Activated effector memory CD4-positive, alpha-beta T cell treated with Interleukin-2 at 50 U/mL for 16 hours (primary cell): Measurements from ENCODE around the gene CUL9.

ENCODE experiments used
- DNase-seq: peaks from one replicate; pipeline ENCODE4 v3.0.0-alpha.2; 2020

CUL9 gene

DNA sequence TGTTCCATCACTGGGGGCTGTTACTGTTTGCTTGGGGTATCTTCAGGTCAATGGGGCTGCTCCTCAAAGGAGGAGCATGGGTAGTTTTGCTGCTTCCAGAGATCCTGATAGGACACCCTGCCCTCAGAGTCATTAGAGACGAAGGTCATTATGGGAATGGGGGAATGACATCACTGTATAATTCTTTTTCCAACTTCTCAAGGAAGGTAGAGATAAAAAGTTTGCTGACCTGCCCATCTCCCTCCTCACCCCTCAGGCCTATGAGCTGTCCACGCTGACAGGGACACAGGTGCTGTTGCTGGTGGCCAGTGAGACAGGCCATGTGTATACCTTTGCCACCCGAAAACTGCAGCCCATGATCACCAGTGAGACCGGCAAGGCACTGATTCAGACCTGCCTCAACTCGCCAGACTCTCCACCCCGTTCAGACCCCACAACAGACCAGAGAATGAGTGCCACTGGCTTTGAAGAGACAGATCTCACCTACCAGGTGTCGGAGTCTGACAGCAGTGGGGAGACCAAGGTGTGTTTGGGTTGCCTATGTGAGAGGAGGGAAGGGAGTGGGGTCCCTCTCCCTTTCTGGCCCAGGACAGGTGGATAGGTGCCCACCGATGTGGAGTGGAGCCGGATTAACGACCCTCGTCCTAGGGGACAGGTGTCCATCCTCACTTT lies 8.3 kb upstream of the CUL9 start:
- DNase-seq: no peak

DNA sequence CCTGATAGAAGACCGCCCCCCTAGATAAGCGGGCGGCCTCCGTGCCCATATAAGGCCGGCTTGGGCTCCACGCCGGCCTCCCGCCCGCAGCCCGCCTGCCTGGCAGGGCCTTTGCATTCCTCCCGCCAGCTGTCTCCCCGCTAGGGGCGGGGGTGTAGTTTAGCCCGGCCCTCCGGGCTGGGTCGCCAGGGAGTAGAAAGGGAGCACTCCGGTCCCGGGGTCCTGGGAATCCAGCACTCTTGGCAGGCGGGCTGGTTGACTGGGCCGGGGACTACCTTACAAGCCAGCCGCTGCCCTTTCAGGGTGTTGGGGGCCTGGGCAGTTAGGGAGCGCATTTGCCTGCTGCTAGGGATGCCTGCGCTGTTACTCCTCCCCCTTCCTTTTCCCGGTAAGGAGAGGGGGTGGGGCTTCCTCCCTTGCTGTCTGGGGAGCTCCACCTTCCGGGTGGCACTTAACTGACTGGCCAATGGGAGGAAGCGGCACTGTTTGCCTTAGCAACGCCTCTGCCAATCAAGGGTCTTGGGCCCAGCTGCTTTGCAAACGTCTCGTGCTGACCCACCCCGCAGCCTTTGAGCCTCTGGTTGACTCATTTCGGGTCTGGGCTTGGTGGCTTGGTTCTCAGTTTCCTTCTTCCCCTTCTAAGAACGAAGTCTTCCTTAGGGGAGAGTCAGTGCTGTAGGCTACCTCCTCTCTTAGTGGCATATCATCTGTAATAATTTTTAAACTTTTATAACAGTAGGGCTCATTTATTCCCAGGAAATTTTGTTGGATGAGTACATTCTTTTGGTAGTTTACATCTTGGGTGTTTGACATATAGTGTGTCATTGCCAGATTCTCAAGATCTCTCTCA lies 7.5 kb upstream of the CUL9 start:
- peak; percentile 90 for DNase-seq

GRCh38 chr6:43175676-43176422 lies 6.1 kb upstream of the CUL9 start:
- DNase-seq: no peak

DNA sequence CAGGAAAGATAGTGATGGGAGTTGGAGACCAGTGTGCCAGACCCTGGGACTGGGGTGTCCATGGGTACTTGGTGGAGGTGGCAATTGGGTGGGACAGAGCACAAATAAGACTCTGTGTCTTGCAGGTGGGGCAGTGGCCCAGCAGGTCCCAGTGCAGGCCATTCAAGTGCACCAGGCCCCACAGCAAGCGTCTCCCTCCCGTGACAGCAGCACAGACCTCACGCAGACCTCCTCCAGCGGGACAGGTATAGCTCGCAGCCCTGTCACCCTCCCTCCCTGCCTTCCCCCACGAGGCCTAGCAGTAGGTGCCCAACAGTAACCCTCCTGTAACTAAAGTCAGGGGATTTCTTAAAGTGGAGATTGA lies 5.6 kb upstream of the CUL9 start:
- DNase-seq: no peak

GRCh38 chr6:43178150-43178549 lies 3.8 kb upstream of the CUL9 start:
- no peak for DNase-seq

DNA sequence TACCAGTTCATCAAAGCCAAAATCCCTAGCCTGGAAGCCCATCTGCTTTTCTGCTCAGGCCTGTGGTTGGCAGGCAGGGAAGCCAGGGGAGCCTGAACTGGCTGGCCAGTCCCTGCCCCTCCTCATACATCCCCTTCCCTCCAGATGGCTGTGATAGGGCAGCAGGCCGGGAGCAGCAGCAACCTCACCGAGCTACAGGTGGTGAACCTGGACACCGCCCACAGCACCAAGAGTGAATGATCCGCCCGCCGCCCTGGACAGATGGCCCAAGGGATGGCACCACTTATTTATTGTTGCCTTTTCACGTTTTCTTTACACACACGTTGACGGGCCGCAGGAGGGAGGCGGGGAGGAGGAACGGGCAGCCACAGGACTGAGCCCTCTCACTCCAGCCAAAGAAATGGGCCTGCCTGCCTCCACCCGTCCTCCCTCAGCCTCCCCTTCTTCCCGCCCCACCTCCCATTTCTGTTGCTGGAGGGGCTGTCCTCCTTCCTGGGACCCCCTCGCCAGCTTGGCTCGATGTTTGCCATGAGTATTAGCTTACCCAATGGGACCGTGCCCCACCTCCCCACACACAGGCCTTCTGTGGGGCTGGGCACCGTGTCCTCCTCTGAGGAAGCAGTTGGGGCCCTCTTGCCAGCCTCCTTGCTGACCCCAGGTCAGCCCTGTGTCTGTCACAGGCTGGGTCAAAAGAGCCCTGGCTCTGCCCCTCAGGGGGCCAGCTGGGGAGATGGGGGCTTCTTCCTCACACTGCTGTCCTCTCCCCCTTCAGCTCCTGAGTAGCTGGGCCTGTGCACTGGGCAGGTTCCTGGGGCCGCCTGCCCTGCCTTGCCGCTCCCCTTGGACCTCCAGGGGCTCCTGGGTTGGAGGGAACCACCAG lies 2.8 kb upstream of the CUL9 start:
- no peak for DNase-seq

GRCh38 chr6:43180058-43180457 lies 1.9 kb upstream of the CUL9 start:
- DNase-seq: no peak

DNA sequence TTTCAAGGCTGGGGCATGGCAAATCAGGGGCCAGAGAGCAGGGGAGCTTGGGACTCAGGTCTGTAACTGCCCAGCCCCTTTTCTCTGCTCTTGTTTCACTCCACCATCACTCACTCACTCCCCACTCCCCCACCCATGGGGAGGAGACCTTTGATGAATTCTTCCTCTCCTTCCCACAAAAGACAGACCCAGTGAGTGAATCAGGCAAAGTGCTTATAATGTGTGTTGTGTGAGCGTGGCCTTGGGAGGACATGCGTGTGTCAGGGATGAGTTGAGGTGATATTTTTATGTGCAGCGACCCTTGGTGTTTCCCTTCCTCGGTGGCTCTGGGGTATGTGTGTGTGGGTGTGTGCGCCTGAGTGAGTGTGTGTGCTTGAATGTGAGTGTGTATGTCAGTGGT lies 1.0 kb upstream of the CUL9 start:
- DNase-seq: no peak

DNA sequence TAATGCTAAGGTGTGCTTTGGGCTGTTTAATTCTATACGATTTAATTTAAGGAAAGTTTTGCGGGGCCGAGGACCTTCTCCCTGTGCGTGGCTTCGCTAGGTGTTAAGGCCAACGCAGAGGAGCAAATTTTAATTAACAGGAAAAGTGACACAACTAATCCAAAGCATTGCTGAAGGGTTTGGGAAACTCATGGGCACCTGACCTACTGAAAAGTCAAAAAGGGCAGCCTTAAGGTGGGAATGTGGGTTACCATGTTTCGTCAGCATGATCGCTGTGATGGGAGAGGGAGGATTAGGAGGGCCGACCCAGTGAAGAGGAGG lies 415 bp upstream of the CUL9 start:
- DNase-seq: no peak

DNA sequence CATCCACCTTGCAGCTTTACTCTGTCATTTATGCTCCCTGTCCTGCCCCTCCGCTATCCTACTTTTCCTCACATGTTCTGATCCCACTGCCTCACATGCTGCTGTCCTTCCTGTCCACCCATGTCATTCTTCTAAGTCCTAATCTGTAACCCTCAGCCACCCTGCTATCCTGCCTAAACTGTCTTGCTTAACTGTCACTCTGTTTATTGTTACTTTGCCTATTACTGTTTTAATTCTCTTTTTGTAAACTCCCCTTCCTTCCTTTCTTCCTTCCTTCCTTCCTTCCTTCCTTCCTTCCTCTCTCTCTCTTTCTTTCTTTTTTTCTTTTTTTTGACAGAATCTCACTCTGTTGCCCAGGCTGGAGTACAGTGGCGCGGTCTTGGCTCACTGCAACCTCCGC lies 1.4 kb downstream of the CUL9 start:
- DNase-seq: no peak

- no peak for DNase-seq
These were observed 2.4 kb downstream of the CUL9 start for GRCh38 chr6:43184268-43184985.

- no peak for DNase-seq
These were observed 3.5 kb downstream of the CUL9 start for GRCh38 chr6:43185391-43185985.

DNA sequence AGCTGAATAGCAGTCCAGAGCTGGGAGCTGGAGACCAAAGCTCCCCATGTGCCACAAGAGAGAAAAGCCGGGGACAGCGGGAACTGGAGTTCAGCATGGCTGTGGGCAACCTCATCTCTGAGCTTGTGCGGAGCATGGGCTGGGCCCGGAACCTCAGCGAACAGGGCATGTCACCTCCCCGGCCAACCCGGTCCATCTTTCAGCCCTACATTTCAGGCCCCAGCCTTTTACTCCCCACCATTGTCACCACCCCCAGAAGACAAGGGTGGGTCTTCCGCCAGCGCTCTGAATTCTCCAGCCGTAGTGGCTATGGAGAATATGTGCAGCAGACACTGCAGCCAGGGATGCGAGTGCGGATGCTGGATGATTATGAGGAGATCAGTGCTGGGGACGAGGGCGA lies 4.0 kb downstream of the CUL9 start:
- DNase-seq: no peak

DNA sequence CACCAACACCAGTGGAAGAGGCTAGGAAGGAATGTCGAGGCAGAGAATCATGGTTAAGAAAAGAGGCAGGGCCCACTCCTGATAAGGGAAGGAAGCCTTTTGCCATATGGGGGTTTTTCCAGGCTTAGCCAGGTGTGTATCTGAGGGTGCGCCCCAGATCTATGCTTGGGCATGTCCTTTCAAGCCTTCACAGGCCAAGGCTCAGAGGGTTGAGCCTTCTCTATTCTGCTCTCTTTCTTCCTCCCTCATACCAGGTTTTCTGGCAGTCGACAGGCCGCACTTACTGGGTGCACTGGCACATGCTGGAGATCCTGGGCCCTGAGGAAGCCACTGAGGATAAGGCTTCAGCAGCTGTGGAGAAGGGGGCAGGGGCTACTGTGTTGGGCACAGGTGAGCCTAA lies 4.7 kb downstream of the CUL9 start:
- no peak for DNase-seq

DNA sequence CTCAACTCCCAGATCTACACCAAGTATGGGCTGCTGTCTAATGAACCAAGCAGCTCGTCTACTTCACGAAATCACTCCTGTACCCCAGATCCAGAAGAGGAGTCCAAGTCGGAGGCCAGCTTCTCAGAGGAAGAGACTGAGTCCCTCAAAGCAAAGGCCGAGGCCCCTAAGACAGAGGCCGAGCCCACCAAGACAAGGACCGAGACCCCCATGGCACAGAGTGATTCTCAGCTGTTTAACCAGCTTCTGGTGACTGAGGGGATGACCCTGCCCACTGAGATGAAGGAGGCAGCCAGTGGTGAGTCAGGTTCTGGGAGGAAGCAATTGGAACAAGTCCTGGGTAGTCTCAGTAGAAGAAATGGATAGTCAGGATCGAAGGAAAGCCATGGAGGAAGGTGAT lies 5.8 kb downstream of the CUL9 start:
- no peak for DNase-seq

- DNase-seq: no peak
These were observed 6.4 kb downstream of the CUL9 start for GRCh38 chr6:43188426-43188825.

DNA sequence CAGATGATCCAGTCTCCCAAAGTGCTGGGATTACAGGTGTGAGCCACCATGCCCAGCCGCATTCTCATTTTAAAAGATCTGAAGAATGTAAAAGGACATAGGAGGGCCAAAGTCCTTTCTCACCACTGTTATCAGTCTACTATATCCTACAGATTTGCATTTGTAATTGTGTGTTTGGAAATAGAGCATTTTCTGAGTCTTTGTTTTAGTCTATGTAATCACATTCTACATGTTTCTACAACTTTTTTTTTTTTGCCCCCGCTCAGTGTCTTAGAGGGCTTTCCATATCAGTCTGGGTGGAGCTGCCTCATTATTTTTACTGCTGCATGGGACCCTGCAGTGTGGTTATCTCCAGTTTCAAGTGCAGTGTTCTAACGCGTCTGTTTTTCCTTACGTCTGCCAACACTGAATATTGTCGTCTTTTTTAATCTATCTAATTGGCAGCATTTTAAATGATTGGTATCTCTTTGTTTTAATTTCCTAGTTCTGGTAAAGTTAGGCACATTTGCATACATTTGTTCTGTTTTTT lies 7.8 kb downstream of the CUL9 start:
- no peak for DNase-seq

DNA sequence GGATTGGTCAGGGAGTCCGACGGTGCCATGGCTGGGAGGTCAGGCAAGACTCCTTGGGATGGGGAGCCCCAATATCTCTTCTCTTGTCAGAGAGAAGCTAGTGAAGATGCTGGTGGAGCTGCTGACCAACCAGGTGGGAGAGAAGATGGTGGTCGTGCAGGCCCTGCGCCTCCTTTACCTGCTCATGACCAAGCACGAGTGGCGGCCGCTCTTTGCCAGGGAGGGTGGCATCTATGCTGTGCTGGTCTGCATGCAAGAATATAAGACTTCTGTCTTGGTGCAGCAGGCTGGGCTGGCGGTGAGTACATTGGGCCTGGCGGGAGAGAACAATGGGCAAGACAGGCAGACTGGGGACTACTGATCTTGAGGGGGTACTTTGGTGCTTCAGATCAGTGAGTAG lies 10.9 kb downstream of the CUL9 start:
- DNase-seq: no peak

DNA sequence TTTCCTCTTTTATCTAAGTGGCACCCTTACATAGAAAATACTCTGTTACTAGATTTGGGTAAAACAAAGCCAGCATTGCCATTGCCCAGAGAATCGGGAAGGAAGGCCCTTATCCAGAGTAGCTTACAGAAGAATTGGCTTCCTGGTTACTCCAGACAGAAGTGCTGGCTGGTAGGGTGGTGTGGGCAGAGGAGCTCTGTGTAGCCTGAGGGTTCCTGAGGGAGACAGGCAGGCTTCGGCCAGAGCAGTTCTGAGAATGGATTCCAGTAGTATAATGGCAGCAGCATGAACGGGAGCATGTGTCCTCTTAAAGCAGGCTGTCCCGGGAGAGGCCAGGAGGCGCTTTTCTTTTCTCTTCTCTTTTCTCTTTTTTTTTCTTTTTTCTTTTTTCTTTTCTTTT lies 11.9 kb downstream of the CUL9 start:
- DNase-seq: no peak

- no peak for DNase-seq
These were observed 14.3 kb downstream of the CUL9 start for GRCh38 chr6:43196337-43196736.

- no peak for DNase-seq
These were observed 17.9 kb downstream of the CUL9 start for GRCh38 chr6:43199912-43200311.

DNA sequence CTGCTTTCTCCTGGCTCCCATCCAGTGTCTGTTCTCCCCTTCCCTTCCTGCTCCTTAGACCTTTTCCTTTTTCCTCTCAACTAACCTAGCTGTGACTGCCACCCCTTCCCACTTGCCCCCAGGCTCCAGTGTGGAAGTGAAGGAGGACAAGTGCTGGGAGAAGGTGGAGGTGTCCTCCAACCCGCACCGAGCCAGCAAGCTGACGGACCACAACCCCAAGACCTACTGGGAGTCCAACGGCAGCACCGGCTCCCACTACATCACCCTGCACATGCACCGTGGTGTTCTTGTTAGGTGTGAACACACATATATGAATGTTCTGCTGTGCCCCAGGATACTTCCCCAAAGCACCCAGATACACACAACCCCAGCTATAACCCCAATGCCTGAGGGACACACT lies 18.5 kb downstream of the CUL9 start:
- DNase-seq: no peak
